Activated T-cell treated with anti-CD3 and anti-CD28 coated beads for 1 hour (primary cell): ENCODE results near the gene EGFL7.
"Not testable (repeated sequence)": the region's sequence is repeated elsewhere in the genome, so short reads cannot be mapped to it uniquely, and the experiment has no call there.

Experiments
- DNase-seq: peaks from one replicate; pipeline ENCODE4 v3.0.0-alpha.2; 2020; ENCODE audit warnings: low read depth

EGFL7 gene

GRCh38 chr9:136624184-136624951 is 38.3 kb upstream of the EGFL7 start:
- DNase-seq, result no peak

GRCh38 chr9:136625101-136626065 is 37.3 kb upstream of the EGFL7 start:
- DNase-seq, result no peak

DNA sequence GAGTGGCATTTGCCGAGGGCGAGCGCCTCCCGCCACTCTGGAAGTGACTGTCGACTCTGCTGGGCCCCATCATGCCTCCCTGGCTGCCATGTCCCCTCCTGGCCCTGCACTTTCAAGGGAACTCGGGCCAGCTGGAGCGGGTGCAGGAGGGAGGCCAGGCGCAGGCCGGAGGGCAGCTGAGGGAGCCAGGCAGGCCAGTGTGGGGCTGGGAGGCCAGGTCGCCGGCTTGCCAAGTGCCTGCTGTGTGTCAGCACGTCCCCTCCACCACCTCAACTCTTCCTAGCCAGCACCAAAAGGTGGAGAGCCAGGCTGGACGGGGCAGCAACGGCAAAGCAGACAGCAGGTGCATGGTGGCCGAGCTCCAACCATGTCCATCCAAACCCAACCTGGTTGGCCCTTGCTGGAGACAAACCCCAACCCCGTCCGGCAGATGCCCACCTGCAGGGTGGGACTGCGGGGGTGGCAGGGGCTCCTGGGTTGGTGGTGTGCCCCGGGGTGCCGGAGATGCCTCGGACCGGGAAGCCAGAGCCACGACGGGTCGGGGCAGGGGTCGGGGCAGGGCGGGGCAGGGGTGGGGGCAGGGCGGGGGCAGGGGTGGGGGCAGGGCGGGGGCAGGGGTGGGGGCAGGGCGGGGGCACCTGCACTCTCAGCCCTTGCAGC is 36.5 kb upstream of the EGFL7 start:
- no peak for DNase-seq

DNA sequence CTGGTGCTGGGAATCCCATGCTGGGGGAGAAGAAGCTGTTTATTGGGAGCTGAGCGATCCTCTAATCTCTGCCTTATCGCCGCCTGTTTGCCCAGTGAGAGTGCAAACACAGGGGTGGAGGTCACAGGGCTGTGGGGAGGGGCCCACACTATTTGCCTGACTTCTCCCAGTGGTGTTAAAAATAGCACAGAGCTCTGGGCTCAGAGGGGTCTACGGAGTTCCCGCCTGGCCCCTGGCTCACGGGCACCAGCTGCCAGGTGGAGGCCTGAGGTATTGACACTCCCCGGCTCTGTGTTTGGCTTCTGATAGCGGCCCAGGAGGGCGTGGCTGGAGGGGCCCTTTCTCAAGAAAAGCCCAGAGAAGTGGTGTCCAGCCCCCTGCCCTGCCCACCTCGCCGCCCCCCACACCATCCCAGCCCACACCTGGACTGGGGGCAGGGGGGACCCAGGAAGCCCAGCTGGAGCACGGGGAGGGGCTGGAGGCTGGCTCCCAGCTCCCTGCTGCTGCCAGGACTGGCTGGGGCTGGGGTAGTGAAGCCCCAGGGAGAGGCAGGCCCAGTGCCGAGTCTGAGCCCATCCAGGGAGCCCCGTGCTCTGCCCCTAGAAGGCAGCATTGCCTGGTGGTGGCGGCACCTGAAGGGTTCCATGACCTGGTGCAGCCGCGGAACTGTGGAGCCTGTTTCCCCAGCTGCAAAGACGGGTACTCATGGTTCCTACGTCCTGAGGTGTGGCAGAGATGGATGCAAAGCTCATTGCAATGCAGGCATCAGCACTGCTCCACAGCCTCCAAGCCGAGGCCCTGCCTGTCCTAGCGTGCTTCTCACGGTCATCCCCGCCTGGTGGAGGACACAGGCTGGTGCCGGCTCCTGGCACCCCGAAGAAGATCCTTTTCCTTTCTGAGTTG is 35.7 kb upstream of the EGFL7 start:
- no peak for DNase-seq

GRCh38 chr9:136627703-136628102 is 35.0 kb upstream of the EGFL7 start:
- no peak for DNase-seq

DNA sequence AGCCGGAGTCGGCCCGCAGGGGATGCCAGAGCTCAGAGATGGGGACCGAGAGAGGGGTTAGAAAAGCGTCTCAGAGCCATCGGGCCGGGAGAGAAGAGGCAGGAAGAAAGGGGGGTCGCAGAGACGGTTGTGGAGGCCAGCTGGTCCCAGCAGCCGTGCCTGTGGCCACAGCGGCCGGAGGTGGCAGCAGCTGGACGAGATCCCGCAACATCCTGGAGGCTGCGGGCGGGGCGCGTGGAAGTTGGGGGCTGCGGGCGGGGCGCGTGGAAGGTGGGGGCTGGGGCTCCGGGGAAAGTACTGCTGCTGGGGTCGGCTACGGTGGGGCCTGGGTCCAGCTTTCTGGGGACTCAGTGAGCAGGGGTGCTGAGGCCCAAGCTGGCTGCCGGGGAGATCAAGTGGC is 34.4 kb upstream of the EGFL7 start:
- DNase-seq, result no peak

GRCh38 chr9:136629001-136629878 is 33.5 kb upstream of the EGFL7 start:
- DNase-seq, result no peak

- peak; percentile 59 for DNase-seq
Measured at GRCh38 chr9:136629879-136630661, 32.6 kb upstream of the EGFL7 start.

DNA sequence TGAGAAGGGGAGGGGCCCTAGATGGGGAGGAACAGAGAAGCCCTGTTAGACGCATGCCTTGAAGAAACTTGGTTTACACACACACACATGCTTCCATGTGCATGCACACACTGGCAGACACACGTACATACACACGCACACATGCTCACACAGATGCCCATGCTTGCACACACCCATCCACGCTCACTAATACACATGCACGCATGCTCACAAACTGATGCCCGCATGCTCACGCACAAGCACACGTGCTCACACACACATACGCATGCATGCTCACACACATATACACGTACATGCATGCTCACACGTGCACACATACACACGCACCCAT is 32.1 kb upstream of the EGFL7 start:
- no peak for DNase-seq

DNA sequence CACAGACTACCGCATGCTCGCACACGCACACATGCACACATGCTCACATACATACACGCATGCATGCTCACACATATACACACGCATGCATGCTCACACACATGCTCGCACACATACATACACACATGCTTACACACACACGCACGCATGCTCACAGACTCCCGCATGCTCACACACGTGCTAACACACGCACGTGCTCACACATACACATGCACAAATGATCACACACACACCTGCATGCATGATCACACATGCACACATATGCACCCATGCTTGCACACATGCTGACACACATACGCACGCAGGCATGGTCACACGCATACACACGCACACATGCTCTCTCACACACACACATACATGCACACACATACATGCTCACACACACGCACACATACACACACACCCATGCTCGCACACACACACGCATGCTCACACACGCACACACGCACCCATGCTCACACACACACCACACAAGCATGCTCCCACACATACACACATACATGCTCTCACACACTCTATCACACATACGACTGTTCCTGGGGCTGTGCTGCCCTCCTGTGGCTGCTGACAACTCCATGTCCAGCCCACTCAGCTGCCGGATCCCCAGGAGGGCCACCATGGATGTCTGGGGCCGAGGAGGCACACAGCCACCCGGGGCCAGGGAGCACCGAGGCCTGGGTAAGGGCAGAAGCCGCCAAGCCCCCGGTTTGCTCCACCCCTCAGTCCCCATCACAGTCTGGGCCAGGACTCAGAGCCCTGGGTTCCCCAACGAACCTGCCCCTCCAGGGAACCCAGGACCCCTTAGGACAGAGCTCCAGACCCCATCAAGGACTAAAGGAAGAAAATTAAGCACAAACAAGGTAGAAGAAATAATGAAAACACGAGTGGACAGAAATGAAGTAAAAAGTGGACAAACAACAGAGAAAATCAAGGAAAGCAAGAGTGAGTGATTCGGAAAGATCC is 31.4 kb upstream of the EGFL7 start:
- DNase-seq, result peak; percentile 74

- DNase-seq, result not testable (repeated sequence)
Measured at GRCh38 chr9:136632072-136632471, 30.6 kb upstream of the EGFL7 start.

GRCh38 chr9:136632491-136633106 is 30.1 kb upstream of the EGFL7 start:
- DNase-seq, result not testable (repeated sequence)

DNA sequence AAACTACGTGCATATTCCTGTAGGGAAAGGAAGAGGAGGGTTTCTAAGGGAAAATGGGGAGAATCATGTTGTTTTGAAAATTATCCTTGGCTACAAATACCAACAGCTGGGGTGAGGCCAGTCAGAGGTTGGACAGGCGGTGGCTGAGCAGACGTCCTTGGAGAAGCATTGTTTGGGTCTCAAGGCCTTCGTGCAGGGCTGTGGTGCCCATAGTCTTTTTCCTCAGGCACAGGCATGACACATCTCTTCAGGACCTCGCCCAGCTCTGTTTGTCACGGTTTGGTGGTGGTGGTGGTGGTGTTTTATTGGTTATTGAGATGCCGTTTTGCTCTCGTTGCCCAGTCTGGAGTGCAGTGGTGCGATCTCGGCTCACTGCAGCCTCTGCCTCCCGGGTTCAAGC is 27.8 kb upstream of the EGFL7 start:
- DNase-seq, result no peak

- no peak for DNase-seq
Measured at GRCh38 chr9:136640171-136641111, 22.3 kb upstream of the EGFL7 start.

- DNase-seq, result no peak
Measured at GRCh38 chr9:136642439-136642921, 20.2 kb upstream of the EGFL7 start.

DNA sequence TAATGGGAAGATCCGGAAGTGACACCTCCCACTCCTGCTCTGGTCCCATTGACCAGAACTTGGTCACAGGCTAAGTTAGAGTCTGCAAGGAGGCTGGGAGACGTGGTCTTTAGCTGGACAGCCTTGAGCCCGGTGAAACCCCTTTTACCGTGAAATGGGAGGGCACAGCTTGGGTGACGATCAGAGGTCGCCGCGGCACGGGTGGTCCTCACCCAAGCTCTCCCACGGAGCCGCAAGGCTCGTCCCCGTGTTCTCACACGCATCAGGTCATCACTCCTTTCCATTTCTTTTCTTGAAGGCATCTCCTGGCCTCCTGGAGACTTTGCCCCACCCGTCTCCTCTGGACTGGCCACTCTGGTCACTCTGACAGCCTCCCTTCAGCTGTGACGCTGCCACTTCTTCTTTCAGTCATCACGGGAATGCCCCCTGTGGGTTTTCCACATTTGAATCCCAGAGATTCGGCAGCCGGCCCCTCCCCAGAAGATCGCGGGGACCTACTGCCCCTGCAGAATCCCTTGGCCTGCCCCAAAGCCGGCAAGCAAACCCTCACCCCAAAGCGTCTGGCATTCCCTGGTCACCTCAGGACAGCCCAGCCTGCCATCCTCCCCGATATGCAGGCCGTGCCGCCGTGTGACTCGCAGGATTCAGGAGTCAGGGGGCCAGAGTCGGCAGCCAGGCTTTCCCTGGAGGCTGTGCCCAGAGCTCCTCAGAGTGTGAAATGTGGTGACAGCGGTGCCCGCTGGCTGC is 18.9 kb upstream of the EGFL7 start:
- DNase-seq, result no peak
